SHP77 (cell line): ENCODE measurements around the gene CNKSR2.

Experiments used
- DNase-seq, 2 experiments: peaks; one replicate each; lab custom pipeline; 2025; lab: John Stamatoyannopoulos, UW

CNKSR2 gene

DNA sequence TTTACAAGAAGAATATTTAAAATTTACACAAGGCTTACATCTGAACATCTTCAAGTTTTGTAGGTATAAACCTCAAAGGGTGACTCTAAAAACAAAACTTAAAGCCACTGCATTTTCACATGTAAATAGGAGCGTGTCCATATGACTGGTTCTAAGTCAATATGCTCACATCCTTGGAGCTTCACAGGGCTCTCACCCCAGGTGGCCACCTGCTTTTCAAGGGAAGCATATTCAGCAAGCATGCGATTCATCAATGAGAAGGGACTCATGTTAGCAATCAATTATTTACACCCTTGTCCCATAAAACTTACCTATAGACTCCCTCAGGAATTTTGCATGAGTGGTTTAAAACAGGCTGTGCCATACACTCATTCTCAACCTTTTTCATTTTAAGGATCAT lies 301.7 kb downstream of the CNKSR2 start:
- no peak for DNase-seq

GRCh38 chrX:21678048-21678612 lies 303.9 kb downstream of the CNKSR2 start:
- no peak for DNase-seq

GRCh38 chrX:21683941-21684340 lies 309.7 kb downstream of the CNKSR2 start:
- DNase-seq, result no peak

DNA sequence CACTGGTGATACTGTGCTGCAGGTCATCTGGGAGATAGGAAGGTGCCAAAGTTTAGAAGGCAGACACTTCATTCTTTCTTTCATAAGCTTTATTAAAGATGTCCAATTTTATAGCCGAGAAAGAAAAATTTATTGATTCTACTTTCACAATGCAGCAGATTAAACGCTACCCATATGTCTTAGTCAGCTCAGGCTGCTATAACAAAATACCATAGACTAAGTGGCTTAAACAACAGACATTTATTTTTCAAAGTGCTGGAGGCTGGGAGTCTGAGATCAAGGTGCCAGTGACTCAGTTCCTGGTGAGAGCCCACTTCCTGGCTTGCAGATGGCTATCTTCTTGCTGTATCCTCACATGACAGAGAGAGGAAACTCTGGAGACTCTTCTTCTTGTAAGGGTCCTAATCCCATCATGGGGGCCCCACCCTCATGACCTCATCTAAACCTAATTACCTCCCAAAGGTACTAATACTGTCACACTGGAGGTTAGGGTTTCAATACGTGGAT lies 317.3 kb downstream of the CNKSR2 start:
- no peak for DNase-seq

DNA sequence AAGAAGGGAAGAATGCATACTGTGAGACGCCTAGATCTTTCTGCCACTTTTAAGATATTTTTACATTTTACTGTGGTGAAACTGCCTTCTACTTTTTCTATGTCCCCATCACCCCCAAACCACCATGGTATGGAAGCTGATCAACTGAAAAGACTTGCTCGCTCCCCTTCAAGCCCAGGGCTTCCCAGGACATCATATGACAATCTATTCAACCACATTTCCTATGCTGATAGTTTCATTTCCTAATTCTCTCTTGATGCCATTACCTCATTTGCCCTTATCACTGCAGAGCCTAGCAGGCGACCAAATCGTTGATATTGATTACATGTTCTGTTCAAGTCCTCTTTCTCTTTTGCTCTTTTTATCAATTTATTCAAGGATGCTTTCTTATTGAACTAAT lies 324.1 kb downstream of the CNKSR2 start:
- DNase-seq, result no peak

DNA sequence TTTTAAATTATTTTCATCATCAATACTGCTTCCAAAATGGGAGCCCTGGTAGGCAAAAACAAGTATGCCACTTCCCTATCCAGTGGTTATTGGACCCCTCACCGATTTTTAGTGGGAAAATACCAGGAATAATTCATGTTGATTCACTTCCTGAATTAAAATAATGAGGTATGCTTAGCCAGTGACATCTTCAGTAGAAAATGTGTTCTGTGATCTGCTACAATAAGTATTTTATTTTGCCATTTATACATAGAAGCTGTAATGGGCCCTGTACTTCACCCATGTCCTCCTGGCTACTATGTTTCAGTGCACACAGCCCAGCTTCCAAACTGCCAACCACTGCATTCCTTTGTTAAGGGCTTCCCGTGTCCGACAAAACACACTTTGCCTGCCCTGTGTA lies 324.9 kb downstream of the CNKSR2 start:
- no peak for DNase-seq

DNA sequence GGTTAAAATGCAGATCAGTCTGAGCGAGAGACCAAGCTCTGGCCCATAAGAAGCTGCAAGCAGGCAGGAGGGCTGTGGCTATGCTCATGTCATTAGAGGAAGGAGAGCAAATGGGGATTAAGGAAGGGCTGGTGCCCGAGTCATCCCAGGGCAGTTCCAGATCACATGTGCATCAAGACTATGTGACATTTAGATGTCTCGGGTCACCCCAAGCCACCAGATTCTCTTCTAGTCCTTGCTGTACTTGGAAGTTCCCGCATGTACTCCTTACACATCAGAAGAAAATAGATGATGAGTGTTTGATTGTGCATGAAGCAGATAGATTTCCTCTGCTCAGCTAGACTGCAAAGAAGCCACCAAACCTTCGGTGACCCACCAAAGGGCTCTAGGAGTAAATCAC lies 326.1 kb downstream of the CNKSR2 start:
- no peak for DNase-seq

DNA sequence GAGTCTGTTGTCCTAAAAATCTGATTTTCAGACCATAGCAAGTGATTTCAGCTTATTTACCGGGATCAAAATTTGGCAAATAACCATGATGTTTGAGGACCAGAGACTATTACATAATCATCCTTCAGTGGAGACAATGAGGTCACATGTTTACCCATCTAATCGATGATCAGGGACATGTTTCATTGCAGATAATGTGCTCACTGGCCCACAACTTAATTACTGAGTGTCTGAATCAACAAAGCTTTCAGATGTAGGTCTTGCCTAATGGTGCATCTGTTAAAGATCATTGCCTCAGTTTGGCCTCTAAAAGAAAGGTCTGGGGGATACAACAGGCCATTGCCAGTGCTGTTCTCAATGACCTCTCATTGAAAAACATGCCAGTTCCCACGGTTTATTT lies 326.7 kb downstream of the CNKSR2 start:
- no peak for DNase-seq

DNA sequence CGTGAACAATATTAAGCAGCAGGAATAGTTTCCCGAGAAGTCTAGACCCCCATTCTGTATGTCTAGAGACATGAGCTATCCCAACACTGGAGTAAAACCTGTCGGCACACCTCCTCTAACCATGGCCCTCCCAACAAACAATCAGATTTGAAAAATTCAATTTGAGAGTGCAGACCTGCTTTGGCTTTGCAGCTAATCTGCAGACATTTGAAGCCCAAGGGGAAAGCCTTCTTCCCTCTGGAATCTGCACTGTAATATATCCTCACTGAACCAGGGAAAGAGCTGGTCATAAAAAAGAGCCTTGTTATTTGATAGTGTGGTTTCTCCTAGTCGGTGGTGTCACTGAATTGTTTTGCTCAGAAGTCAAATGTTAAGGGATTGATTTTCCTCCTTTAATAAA lies 328.5 kb downstream of the CNKSR2 start:
- no peak for DNase-seq
